H1 (cell line): ENCODE results near the gene TGM3. TPM values are rescaled to one million over a fixed set of nuclear protein-coding genes. Genes with fewer than 3 reads are reported as not detected.

Experiments
- SP2 ChIP-seq: IDR thresholded peaks from 2 replicates; pipeline ENCODE4 v1.6.1; 2012; ENCODE audit warnings: mild to moderate bottlenecking, low read length, inconsistent platforms
- polyA plus RNA-seq, 7 experiments: library from polyadenylated mRNA; depleted of rRNA in 3 of 7; stranded (reverse) in 5 of 7; unstranded in 2 of 7; fragments of >200 nt in 5 of 7; fragments of 200-250 nt in 2 of 7; gene quantifications; 1 replicate in 5 of 7; 2 replicates in 1 of 7; 4 replicates in 1 of 7; pipeline versions ENCODE4 v1.2.1 to v1.2.3, GENCODE V29; 2011 to 2013; ENCODE audit warnings: missing spikeins in 2 of 7, mixed read lengths in 2 of 7
- total RNA-seq: library from RNA; stranded (reverse); fragmentation: NEBNext Ultra II Directional; extraction: Animal tissue kit (Norgen Biotek cat#: 25700); gene quantifications from 2 replicates; pipeline ENCODE4 v1.2.1, GENCODE V29; 2021
- TF ChIP-seq, protein P1 (sequence below): IDR thresholded peaks from 2 replicates; pipeline ENCODE4 v1.6.1; 2012; ENCODE audit warnings: inconsistent platforms

Gene TGM3
- total and polyA plus RNA-seq, 2 of the 8 experiments (the other 6 are each of a cell fraction or from before 2014, with no cell fraction given), result 0.12 TPM; not detected in 1

DNA sequence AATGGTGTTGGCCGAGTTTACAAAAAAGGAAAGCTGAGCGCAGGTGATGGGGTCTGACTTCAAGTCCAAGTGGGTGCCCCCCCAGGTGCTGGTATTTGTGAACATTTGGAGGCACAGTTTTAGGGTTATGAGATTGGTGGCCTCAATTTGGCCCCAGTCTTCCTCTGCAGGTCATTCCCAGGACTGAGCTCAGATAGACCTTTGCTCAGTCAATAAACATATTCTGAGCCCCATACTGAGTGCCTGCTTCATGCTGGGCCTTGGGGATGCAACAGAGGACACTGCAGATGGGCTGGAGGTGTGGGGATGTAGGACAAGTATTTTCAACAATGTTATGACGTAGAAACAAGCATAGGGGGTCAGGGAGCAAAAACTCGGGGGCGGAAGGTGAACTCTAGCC, 33.5 kb downstream of the TGM3 start (continued):
- TF ChIP-seq, protein P1, sequence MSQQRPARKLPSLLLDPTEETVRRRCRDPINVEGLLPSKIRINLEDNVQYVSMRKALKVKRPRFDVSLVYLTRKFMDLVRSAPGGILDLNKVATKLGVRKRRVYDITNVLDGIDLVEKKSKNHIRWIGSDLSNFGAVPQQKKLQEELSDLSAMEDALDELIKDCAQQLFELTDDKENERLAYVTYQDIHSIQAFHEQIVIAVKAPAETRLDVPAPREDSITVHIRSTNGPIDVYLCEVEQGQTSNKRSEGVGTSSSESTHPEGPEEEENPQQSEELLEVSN, result no peak
- TF ChIP-seq SP2, result no peak
